GM19328 (cell line): ENCODE data around the gene GNB5.
A peak's percentile ranks its signal among the peaks of the same experiment; 100 is the strongest.
"Not testable (repeated sequence)": the region's sequence is repeated elsewhere in the genome, so short reads cannot be mapped to it uniquely, and the experiment has no call there.

Source experiments
- ATAC-seq: cut with Tn5 transposase; IDR thresholded peaks from one replicate; pipeline ENCODE4 v1.9.1; 2021; ENCODE audit warnings: mild to moderate bottlenecking, moderate library complexity; ENCODE audit not compliant: unreplicated experiment

The GNB5 gene

GRCh38 chr15:52097180-52097579, 94.0 kb downstream of the GNB5 start:
- ATAC-seq = no peak

- not testable (repeated sequence) for ATAC-seq
Observed at GRCh38 chr15:52096536-52096935, 94.7 kb downstream of the GNB5 start.

- no peak for ATAC-seq
Observed at GRCh38 chr15:52095597-52096262, 95.5 kb downstream of the GNB5 start.

- ATAC-seq = no peak
Observed at GRCh38 chr15:52094811-52095584, 96.2 kb downstream of the GNB5 start.

- ATAC-seq = no peak
Observed at GRCh38 chr15:52093539-52094510, 97.4 kb downstream of the GNB5 start.

GRCh38 chr15:52093167-52093538, 98.0 kb downstream of the GNB5 start:
- no peak for ATAC-seq

- no peak for ATAC-seq
Observed at GRCh38 chr15:52090193-52090592, 101.0 kb downstream of the GNB5 start.

- ATAC-seq = no peak
Observed at GRCh38 chr15:52086011-52086786, 105.0 kb downstream of the GNB5 start.

- no peak for ATAC-seq
Observed at GRCh38 chr15:52085299-52085698, 105.9 kb downstream of the GNB5 start.

GRCh38 chr15:52083603-52084002, 107.6 kb downstream of the GNB5 start:
- ATAC-seq = no peak

- ATAC-seq = peak; percentile 7
Observed at GRCh38 chr15:52083037-52083359, 108.2 kb downstream of the GNB5 start.

- peak; percentile 59 for ATAC-seq
Observed at GRCh38 chr15:52082197-52083036, 108.8 kb downstream of the GNB5 start.

GRCh38 chr15:52080706-52081392, 110.3 kb downstream of the GNB5 start:
- no peak for ATAC-seq

GRCh38 chr15:52080031-52080430, 111.2 kb downstream of the GNB5 start:
- ATAC-seq = no peak

GRCh38 chr15:52078876-52079700, 112.1 kb downstream of the GNB5 start:
- ATAC-seq = no peak

- ATAC-seq = no peak
Observed at GRCh38 chr15:52078197-52078875, 112.9 kb downstream of the GNB5 start.

- ATAC-seq = no peak
Observed at GRCh38 chr15:52076889-52077781, 114.1 kb downstream of the GNB5 start.
